ENCODE measurements around the gene ZSWIM4.

GRCh38 chr19:13865571-13866462 is 70.6 kb downstream of the ZSWIM4 start:
- TF ChIP-seq, protein P1, sequence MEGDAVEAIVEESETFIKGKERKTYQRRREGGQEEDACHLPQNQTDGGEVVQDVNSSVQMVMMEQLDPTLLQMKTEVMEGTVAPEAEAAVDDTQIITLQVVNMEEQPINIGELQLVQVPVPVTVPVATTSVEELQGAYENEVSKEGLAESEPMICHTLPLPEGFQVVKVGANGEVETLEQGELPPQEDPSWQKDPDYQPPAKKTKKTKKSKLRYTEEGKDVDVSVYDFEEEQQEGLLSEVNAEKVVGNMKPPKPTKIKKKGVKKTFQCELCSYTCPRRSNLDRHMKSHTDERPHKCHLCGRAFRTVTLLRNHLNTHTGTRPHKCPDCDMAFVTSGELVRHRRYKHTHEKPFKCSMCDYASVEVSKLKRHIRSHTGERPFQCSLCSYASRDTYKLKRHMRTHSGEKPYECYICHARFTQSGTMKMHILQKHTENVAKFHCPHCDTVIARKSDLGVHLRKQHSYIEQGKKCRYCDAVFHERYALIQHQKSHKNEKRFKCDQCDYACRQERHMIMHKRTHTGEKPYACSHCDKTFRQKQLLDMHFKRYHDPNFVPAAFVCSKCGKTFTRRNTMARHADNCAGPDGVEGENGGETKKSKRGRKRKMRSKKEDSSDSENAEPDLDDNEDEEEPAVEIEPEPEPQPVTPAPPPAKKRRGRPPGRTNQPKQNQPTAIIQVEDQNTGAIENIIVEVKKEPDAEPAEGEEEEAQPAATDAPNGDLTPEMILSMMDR (IDR thresholded peaks at IDR 0.05) = no peak
- TF ChIP-seq POLR2A (IDR thresholded peaks at IDR 0.05) = no peak
